SK-N-SH treated with all-trans-retinoic acid at 6 μM for 48 hours (cell line): ENCODE results near the gene ADNP.

Experiments
- OSR1 ChIP-seq: fragments of 250-450 bp; sonication (Bioruptor Pico); IDR thresholded peaks from 2 replicates; pipeline ENCODE4 v1.8.0; 2022; ENCODE audit warnings: moderate library complexity, mild to moderate bottlenecking, inconsistent platforms
- ZNF565 ChIP-seq: fragments of 450-650 bp; formaldehyde crosslinking; conservative IDR thresholded peaks from 2 replicates; pipeline ENCODE4 v1.5.0; 2020; ENCODE audit warnings: low read depth, mild to moderate bottlenecking, moderate library complexity

DNA sequence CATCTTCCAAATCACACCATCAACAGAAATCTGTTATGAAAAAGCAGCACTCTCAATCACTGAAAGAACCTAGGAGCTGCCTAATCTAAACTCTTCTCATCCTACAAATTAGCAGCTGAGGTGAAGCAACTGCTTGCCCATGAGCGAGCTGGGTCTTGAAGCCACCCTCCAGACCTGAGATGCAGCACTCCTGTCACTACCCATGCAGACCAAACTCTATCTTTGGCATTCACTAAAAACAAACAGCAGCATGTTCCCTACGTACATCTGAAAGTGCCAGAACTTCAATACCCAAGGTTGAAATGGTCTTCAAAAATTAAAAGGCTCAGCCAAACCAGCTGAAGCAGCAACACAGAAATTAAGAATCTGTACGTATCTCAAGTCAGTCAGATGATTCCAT is 14.3 kb downstream of the ADNP start:
- no peak for TF ChIP-seq ZNF565 (CRISPR knock-in tag)
- TF ChIP-seq OSR1 (CRISPR knock-in tag) = no peak
